ENCODE results near the gene P3H2.

The P3H2 gene

GRCh38 chr3:190121061-190121377, 322 bp upstream of the P3H2 start:
- Histone ChIP-seq H3K9me3 (ENCODE audit: control insufficient read depth, low read length) (no peaks in the 10 kb centered on the region), H3K79me2 (no peaks in the 10 kb centered on the region), H3K4me1 (no peaks in the 10 kb centered on the region), H3K9ac (no peak overlapping the region), H3K36me3 (ENCODE audit: control insufficient read depth, insufficient read depth, low read length) (no peaks in the 10 kb centered on the region), H2AFZ (peak overlapping the region; percentile 94), H3K27me3 (ENCODE audit: control insufficient read depth, insufficient read depth, low read length) (no peaks in the 10 kb centered on the region), H3K4me3 (ENCODE audit: low read depth, low read length) (peak overlapping the region; percentile 54), H3K27ac (no peak overlapping the region), H3K4me2 (ENCODE audit: low read length) (peak overlapping the region; percentile 87)
- no peak for TF ChIP-seq CTCF (IDR thresholded peaks at IDR 0.05)

GRCh38 chr3:190119461-190120268, 1.0 kb downstream of the P3H2 start:
- H3K27ac ChIP-seq, result no peak overlapping the region
- H3K79me2 ChIP-seq, result no peaks in the 10 kb centered on the region
- no peaks in the 10 kb centered on the region for H3K36me3 ChIP-seq (ENCODE audit: control insufficient read depth, insufficient read depth, low read length)
- peak overlapping the region; percentile 54 for H3K4me3 ChIP-seq (ENCODE audit: low read depth, low read length)
- H3K9ac ChIP-seq, result no peak overlapping the region
- no peaks in the 10 kb centered on the region for H3K4me1 ChIP-seq
- peak overlapping the region; percentile 87 for H3K4me2 ChIP-seq (ENCODE audit: low read length)
- H2AFZ ChIP-seq, result peak overlapping the region; percentile 94
- no peak for TF ChIP-seq CTCF (IDR thresholded peaks at IDR 0.05)
- H3K9me3 ChIP-seq (ENCODE audit: control insufficient read depth, low read length), result no peaks in the 10 kb centered on the region
- no peaks in the 10 kb centered on the region for H3K27me3 ChIP-seq (ENCODE audit: control insufficient read depth, insufficient read depth, low read length)

- TF ChIP-seq CTCF (IDR thresholded peaks at IDR 0.05), result no peak
- H3K9me3 ChIP-seq (ENCODE audit: control insufficient read depth, low read length), result no peaks in the 10 kb centered on the region
- no peak overlapping the region for H2AFZ ChIP-seq
- no peak overlapping the region for H3K9ac ChIP-seq
- H3K4me1 ChIP-seq, result no peaks in the 10 kb centered on the region
- H3K36me3 ChIP-seq (ENCODE audit: control insufficient read depth, insufficient read depth, low read length), result no peaks in the 10 kb centered on the region
- H3K4me3 ChIP-seq (ENCODE audit: low read depth, low read length), result no peak overlapping the region
- no peaks in the 10 kb centered on the region for H3K27me3 ChIP-seq (ENCODE audit: control insufficient read depth, insufficient read depth, low read length)
- no peak overlapping the region for H3K27ac ChIP-seq
- H3K79me2 ChIP-seq, result no peaks in the 10 kb centered on the region
- no peak overlapping the region for H3K4me2 ChIP-seq (ENCODE audit: low read length)
Observed at GRCh38 chr3:190118438-190118837, 2.3 kb downstream of the P3H2 start.

- Histone ChIP-seq H3K27me3 (ENCODE audit: control insufficient read depth, insufficient read depth, low read length) (no peaks in the 10 kb centered on the region), H2AFZ (no peak overlapping the region), H3K4me3 (ENCODE audit: low read depth, low read length) (no peak overlapping the region), H3K9me3 (ENCODE audit: control insufficient read depth, low read length) (no peaks in the 10 kb centered on the region), H3K79me2 (no peaks in the 10 kb centered on the region), H3K4me1 (no peaks in the 10 kb centered on the region), H3K36me3 (ENCODE audit: control insufficient read depth, insufficient read depth, low read length) (no peaks in the 10 kb centered on the region), H3K27ac (no peak overlapping the region), H3K9ac (no peak overlapping the region), H3K4me2 (ENCODE audit: low read length) (no peak overlapping the region)
- no peak for TF ChIP-seq CTCF (IDR thresholded peaks at IDR 0.05)
Observed at GRCh38 chr3:190117981-190118380, 2.7 kb downstream of the P3H2 start.

GRCh38 chr3:190116551-190117067, 4.1 kb downstream of the P3H2 start:
- Histone ChIP-seq H3K4me1 (no peaks in the 10 kb centered on the region), H3K4me2 (ENCODE audit: low read length) (no peak overlapping the region), H3K36me3 (ENCODE audit: control insufficient read depth, insufficient read depth, low read length) (no peaks in the 10 kb centered on the region), H3K27me3 (ENCODE audit: control insufficient read depth, insufficient read depth, low read length) (no peaks in the 10 kb centered on the region), H3K9me3 (ENCODE audit: control insufficient read depth, low read length) (no peaks in the 10 kb centered on the region), H2AFZ (no peak overlapping the region), H3K79me2 (no peaks in the 10 kb centered on the region), H3K27ac (no peak overlapping the region), H3K9ac (no peak overlapping the region), H3K4me3 (ENCODE audit: low read depth, low read length) (no peak overlapping the region)
- TF ChIP-seq CTCF (IDR thresholded peaks at IDR 0.05), result no peak

Data from parathyroid adenoma (tissue), 2 donors.